HG03064 (cell line): ENCODE data around the gene AQP2.

ENCODE experiments used
- ATAC-seq: cut with Tn5 transposase; IDR thresholded peaks from one replicate; pipeline ENCODE4 v1.9.1; 2021; ENCODE audit warnings: low read depth; ENCODE audit not compliant: unreplicated experiment

Gene AQP2

GRCh38 chr12:49967777-49968250 is 17.3 kb downstream of the AQP2 start:
- ATAC-seq: no peak

GRCh38 chr12:49968471-49968870 is 17.9 kb downstream of the AQP2 start:
- no peak for ATAC-seq

- no peak for ATAC-seq
Observed at GRCh38 chr12:49969027-49969426, 18.5 kb downstream of the AQP2 start.

GRCh38 chr12:49969651-49970429 is 19.3 kb downstream of the AQP2 start:
- no peak for ATAC-seq

GRCh38 chr12:49970658-49971057 is 20.1 kb downstream of the AQP2 start:
- ATAC-seq: no peak

- no peak for ATAC-seq
Observed at GRCh38 chr12:49971141-49971540, 20.6 kb downstream of the AQP2 start.

- ATAC-seq: no peak
Observed at GRCh38 chr12:49972129-49972528, 21.6 kb downstream of the AQP2 start.

GRCh38 chr12:49972641-49973360 is 22.3 kb downstream of the AQP2 start, which contains the start of gene AQP6:
Gene AQP6 (plus strand): TSS chr12:49972947. CDS start chr12:49973174, 227 bp downstream.
- no peak for ATAC-seq

- ATAC-seq: no peak
Observed at GRCh38 chr12:49973361-49973830, 22.9 kb downstream of the AQP2 start.

- ATAC-seq: no peak
Observed at GRCh38 chr12:49974231-49974675, 23.7 kb downstream of the AQP2 start.

- ATAC-seq: no peak
Observed at GRCh38 chr12:49974677-49975317, 24.3 kb downstream of the AQP2 start.

GRCh38 chr12:49975318-49975761 is 24.8 kb downstream of the AQP2 start:
- no peak for ATAC-seq

GRCh38 chr12:49976557-49976956 is 26.0 kb downstream of the AQP2 start:
- no peak for ATAC-seq

- ATAC-seq: no peak
Observed at GRCh38 chr12:49978125-49978524, 27.6 kb downstream of the AQP2 start.

- no peak for ATAC-seq
Observed at GRCh38 chr12:49979016-49979586, 28.6 kb downstream of the AQP2 start.

- no peak for ATAC-seq
Observed at GRCh38 chr12:49979791-49980190, 29.3 kb downstream of the AQP2 start.

GRCh38 chr12:49980501-49981349 is 30.2 kb downstream of the AQP2 start:
- no peak for ATAC-seq

GRCh38 chr12:49982246-49983087 is 31.9 kb downstream of the AQP2 start:
- ATAC-seq: no peak

GRCh38 chr12:49983892-49984291 is 33.4 kb downstream of the AQP2 start:
- ATAC-seq: no peak
